Measurements from ENCODE around the gene FOXK2.

DNA sequence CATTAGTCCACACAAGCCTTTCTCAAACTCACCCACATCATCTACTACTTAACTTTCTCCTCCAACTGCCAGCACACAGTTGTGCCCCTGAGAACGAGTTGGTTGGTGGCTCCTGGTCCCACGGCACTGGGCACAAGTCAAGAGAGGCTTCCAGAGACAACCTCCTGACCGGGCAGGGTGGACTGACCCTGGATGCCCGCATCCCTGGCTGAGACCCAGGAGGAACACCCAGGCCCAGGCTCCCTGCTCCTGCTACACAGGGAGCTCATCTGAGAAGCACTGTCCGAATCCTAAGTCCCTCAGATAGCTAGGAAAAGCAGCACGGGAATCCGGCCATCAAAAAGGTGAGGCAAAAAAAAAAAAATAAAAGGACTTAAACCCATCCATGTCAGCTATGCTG lies 99.7 kb downstream of the FOXK2 start:
- TF ChIP-seq POLR2A (IDR thresholded peaks at IDR 0.05), result no peak
- TF ChIP-seq, protein P1, sequence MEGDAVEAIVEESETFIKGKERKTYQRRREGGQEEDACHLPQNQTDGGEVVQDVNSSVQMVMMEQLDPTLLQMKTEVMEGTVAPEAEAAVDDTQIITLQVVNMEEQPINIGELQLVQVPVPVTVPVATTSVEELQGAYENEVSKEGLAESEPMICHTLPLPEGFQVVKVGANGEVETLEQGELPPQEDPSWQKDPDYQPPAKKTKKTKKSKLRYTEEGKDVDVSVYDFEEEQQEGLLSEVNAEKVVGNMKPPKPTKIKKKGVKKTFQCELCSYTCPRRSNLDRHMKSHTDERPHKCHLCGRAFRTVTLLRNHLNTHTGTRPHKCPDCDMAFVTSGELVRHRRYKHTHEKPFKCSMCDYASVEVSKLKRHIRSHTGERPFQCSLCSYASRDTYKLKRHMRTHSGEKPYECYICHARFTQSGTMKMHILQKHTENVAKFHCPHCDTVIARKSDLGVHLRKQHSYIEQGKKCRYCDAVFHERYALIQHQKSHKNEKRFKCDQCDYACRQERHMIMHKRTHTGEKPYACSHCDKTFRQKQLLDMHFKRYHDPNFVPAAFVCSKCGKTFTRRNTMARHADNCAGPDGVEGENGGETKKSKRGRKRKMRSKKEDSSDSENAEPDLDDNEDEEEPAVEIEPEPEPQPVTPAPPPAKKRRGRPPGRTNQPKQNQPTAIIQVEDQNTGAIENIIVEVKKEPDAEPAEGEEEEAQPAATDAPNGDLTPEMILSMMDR (IDR thresholded peaks at IDR 0.05), result no peak
